Measurements from ENCODE around the gene DNAI7.
A peak's percentile ranks its signal among the peaks of the same experiment; 100 is the strongest.

DNAI7 gene

GRCh38 chr12:25195056-25195971, at the start of gene DNAI7, which contains the start of gene ETFRF1:
DNAI7 (minus strand) TSS chr12:25195160; CDS start chr12:25195078, 82 bp downstream.
ETFRF1 (plus strand) TSS chr12:25195237; CDS start chr12:25203957, 8,720 bp downstream.
- DNase-seq, result peak; percentile 38 to 94 (median 84)

GRCh38 chr12:25243680-25243990, 48.7 kb upstream of the DNAI7 start:
- DNase-seq, result no peak

- no peak for DNase-seq
Measured at GRCh38 chr12:25242981-25243679, 48.2 kb upstream of the DNAI7 start.

GRCh38 chr12:25241167-25242020, 46.4 kb upstream of the DNAI7 start:
- no peak for DNase-seq

- no peak for DNase-seq
Measured at GRCh38 chr12:25236626-25237025, 41.7 kb upstream of the DNAI7 start.

GRCh38 chr12:25236190-25236589, 41.2 kb upstream of the DNAI7 start:
- no peak for DNase-seq

GRCh38 chr12:25213338-25213737, 18.4 kb upstream of the DNAI7 start:
- DNase-seq, result no peak

GRCh38 chr12:25208554-25208953, 13.6 kb upstream of the DNAI7 start:
- no peak for DNase-seq

GRCh38 chr12:25207846-25208245, 12.9 kb upstream of the DNAI7 start:
- no peak for DNase-seq

GRCh38 chr12:25207411-25207810, 12.5 kb upstream of the DNAI7 start:
- DNase-seq, result no peak

GRCh38 chr12:25202137-25202536, 7.2 kb upstream of the DNAI7 start:
- no peak for DNase-seq

GRCh38 chr12:25200703-25201102, 5.7 kb upstream of the DNAI7 start:
- no peak for DNase-seq

GRCh38 chr12:25197608-25198007, 2.6 kb upstream of the DNAI7 start:
- DNase-seq, result no peak

- no peak for DNase-seq
Measured at GRCh38 chr12:25194722-25195055, 271 bp downstream of the DNAI7 start.

- DNase-seq, result no peak
Measured at GRCh38 chr12:25194214-25194613, 746 bp downstream of the DNAI7 start.

GRCh38 chr12:25190793-25191192, 4.2 kb downstream of the DNAI7 start:
- no peak for DNase-seq

- DNase-seq, result no peak
Measured at GRCh38 chr12:25189656-25190055, 5.3 kb downstream of the DNAI7 start.

GRCh38 chr12:25187781-25188180, 7.2 kb downstream of the DNAI7 start:
- DNase-seq, result no peak

- no peak for DNase-seq
Measured at GRCh38 chr12:25186788-25187402, 8.1 kb downstream of the DNAI7 start.

GRCh38 chr12:25186038-25186787, 8.7 kb downstream of the DNAI7 start:
- no peak for DNase-seq

GRCh38 chr12:25184132-25184531, 10.8 kb downstream of the DNAI7 start:
- DNase-seq, result no peak

- DNase-seq, result no peak
Measured at GRCh38 chr12:25182765-25183164, 12.2 kb downstream of the DNAI7 start.

Data from C1 segment of cervical spinal cord (tissue), 14 donors.